Measurements from ENCODE around the gene PLAA.

PLAA gene
- total RNA-seq: 44.0 to 92.0 reads per million in 2 experiments

DNA sequence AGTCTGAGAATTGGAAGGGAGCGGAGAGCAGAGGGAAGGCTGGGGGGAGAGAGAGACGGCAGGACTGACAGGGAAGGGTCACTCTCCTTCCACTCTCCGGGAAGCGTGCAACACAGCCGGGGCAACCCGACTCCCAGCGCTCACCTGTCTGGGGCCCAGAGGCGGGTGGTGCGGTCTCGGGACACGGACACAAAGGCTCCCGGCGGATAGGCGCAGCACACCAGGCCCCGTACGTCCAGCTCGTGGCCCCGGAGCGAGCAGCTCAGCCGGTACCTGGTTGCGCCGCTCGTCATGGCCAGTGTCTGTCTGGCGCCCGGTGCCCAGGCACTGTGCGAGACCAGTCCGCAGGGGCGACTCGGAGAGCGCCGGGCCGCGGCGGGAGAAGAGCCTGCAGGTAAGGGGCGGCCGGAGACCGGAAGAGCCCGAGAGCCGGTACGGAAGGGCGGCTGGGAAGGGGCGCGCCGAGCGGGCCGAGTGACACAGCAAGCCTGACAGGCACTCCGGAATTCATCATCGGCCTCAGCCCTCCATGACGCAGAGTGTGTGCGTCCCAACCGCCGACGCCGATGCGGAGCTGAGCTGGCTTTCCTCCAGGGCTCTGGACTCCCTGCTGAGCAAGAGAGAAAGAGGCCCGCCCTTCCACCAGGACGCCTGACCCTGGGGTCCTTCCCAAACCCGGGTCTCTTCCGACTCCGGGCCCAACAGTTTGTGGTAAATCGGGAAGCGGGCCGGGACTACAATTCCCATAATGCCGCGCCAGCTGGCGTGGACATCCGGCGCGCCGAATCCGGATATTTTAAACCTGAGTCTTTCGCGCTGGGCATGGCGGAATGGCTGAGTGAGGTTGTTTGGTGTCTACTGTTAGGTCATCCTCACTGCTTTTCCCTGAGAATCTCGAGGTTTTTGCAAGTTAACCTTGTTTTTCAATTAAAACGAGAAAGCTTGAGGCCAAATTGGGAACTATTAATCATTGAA lies at the start of gene PLAA:
TSS of gene PLAA (minus strand) at position 490 of the 975 bp plus-strand sequence. CDS start at position 293, 197 bp downstream.
- DNase-seq (ENCODE audit: low read depth): peak; percentile 76

DNA sequence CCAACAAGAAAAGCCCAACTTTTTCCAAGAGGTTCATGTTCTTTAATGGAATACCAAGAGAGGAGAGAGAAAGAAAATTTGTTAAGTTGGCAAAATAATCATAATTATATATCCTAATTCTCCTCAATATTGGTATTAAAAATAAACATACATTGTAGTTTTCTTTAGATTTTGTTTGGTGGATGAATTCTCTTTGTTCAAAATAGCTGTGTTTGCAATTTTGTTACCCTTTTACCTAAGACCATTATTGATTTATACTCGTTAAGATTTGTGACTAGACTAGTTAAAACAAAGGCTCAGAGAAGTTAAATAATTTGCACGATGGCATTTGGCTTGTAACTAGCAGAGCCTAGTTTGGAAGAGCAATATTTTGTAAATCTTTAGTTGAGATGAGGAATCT lies 48.8 kb upstream of the PLAA start:
- DNase-seq (ENCODE audit: low read depth): no peak

DNA sequence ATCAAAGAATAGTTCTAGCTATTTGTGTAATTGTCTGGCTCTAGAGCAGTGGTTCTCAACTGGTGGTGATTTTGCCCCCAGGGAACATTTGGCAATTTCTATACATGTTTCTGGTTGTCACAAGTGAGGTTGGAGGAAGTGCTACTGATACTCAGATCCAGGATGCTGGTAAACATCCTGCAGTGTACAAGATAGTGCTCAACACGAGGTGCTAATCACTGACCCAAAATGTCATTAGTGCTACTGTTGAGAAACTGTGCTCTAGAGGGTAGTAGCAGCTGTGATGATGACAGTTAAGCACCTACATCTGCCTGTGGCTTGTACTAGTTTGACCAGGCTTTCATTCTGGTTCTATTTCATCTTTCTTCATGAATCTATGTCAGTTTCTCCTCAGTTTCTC lies 36.3 kb upstream of the PLAA start:
- no peak for DNase-seq (ENCODE audit: low read depth)

DNA sequence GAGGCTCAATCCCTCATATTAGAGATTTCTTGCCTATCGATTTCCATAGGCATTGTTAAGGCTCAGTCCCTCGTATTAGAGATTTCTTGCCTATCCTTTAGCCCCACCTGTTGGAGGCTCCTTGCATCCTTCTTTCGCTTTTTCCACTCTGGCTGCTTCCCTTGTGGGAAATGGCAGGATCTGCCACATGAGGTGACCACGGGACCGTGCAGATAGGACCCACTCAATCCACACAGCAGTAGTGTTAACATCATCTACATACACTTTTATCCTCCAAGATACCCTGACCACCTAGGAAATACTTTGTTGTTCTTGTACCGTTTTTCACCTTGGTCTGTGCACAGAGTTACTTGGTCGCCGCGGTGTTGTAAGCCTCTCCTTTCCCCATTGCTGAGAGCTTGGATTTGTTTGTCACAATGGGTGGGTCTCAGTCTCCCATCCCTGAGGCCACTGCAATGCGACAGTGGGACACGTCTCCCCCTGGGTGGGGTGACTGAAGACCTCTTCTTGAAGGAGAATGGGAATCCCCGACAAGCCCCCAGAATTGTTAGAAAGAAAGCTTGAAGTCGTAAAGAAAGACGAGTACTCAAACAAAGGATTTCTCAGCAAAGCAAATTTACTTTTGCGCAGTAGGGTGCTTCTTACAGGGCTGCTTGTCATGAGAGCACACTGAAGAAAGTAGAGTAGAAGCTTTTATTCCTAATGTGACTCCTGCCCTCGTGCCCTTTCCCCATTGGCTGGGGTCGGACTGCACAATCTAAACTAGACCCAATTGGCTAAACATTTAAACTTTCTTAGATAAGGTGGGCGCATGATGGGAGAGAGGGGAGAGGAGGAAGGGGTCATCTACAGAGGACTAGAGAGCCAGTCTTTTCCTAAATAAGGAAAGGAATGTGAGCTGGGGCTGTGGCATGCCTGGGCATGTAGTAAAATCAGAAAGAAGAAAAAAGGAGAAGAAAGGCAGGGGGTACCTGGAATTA lies 29.0 kb upstream of the PLAA start:
- no peak for DNase-seq (ENCODE audit: low read depth)

DNA sequence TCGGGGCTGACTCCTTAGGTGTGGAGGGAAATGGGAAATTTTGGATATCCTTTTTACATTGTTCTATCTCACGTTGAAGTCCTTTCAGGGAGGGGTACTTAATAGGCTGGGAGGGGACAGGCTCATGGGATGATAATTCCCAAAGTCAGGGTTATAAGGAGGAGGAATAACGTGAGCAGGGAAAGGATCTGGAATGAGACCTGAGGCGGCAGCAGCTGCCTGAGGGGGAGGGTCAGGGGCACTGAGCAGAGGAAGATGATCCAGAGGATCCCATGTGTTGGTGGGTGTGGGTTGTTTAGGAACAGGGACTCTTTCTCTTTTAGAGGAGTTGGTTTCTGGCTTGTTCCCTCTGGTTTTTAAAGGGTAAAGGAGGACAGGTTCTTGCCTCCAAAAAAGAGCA lies 27.9 kb upstream of the PLAA start:
- DNase-seq (ENCODE audit: low read depth): no peak

DNA sequence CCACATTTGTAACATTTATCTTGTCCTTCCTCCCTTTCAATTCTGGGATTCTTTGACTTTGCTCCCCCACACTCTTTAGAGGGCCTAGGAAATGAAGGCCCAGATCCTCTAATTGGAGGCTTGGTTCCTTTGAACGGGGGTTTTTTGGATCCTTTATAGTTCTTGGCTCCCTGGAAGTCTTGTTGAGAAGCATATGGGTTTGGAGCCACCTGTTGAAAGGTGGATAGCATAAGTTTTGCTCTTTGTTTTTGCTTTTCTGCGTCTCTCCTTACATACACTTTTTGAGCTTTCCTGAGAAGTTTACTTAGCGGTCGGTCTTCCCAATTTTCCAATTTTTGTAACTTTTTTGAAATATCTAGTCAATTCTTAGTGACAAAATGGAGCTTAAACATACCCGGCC lies 26.9 kb upstream of the PLAA start:
- no peak for DNase-seq (ENCODE audit: low read depth)

DNA sequence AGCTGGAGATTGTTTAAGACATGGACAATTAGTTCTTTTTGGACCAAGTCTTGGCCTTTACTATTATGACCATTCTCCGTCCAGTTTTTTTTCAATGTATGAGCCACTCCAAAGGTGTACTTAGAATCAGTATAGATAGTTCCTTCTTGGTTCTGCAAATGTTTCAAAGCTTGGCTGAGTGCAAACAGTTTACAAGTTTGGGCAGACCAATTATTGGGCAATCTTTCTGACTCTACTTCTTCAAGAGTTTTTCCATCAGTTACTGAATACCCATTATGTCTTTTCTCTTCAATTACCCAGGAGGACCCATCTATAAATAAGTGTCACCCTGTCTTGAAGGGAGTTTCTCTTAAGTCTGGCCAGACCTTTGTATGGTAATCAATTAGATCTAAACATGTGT lies 24.7 kb upstream of the PLAA start:
- DNase-seq (ENCODE audit: low read depth): no peak

DNA sequence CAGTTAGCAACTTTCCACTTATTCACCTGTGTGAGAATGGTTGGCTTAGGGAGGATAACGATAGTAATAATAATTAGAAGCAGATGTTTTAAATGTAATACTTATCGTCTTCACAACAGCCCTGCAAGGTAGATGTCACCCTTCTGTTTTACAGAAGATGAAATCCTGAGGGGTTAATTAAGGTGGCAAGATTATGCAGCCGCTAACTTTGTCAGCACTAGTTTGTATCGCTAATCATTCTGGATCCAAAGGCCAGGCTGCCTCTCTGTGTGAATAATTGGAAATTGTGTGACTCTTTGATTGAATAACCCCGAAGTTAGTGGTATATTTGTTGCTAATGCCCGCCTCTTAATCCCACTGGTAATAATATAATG lies 9.8 kb upstream of the PLAA start:
- no peak for DNase-seq (ENCODE audit: low read depth)

DNA sequence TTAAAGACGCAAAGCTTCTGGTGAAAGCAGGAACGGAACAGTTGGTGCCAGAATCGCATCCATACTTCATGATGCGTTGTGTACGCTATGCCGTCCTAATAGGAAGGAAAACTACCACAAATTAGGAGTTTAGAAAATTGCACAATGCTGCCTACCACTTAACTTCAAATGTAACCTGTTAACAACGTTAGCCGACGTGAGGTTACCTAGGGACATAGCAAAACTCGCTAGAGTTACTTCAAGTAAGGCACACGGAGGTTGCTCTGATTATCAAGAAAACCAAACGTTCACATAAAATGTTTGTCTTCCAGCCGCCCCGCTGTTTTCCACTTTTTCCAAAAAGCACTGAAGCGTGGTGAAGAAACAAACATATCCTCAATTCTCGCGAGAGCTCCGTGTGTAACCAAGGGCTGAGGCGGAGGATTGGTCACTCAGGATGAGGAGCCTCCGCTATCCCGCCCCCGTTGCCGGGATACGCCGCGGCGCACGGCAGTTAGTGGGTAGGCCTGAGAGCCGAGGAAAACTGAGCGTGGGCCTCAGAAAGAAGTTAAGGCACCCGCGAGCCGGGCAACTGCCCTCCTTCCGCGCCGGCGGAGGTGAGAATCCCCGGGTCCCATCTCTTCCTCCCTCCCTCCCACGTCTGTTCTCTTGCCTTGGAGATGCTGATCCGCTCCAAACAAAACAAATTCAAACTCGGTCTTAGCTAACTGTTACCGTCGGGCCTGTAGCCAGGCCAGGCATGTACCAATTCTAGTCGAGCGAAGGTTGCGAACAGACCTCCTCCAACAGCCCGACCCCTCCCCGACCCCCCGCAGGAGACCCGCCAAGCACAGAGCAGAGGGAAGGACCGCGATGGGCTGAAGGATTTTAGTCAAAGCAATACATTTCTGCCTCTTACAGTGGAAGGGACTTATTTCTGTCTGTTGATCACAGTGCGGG lies 9.1 kb upstream of the PLAA start, which contains the start of gene IFT74:
TSS of gene IFT74 (plus strand) at position 492 of the 939 bp plus-strand sequence. CDS start 5,556 bp downstream, outside the sequence.
- DNase-seq (ENCODE audit: low read depth): peak; percentile 92

DNA sequence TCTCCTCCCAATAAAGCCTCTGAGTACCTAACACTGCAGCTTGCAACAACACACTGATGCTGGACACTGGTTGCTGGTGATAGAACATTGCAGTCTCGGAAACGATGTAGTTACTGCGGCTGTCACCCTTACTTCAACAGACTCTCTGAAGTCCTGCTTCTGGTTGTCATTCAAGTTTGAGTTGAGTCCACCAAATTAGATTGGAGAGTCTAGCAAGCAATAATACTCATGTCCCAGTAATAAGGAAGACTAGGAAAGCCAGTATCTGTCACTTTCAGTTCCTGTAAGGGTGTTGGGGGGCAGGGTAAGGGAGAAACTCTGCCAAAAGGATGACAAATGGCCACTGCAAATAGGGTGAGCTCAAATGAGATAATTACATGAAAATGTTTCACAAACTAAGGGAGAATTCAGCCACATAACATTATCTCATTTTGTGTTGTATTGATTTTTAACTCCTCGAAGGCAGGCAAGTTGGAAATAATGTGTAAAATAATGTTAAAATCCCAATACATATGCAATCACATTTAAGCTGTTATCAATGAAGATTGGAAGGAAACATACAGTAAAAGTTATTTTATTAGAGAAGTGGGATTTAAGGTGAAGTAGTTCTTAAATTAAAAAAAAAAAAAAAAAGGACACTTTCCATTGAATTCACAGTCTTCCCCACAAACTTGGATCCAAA lies 8.3 kb upstream of the PLAA start:
- DNase-seq (ENCODE audit: low read depth): no peak

DNA sequence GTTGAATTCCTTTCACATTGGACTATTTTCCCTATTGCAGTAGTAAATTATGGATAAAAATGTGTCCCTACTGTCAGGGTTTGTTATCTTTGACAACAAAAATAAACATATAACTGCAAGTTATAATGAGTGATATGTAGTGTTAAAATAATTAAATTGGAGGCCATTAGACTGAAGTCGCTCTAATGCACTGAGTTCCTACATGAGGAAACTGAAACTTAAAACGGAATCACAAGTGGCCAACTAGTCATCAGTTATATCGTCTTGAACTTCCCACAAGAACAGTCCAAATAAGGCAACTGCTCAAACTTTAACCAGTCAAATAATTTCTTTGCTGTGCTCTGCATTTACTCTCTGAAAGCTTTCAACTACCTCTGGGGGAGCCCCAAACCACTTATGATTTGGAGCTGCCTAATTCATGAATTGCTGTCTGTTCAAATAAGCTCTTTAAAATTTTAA lies 7.0 kb upstream of the PLAA start:
- no peak for DNase-seq (ENCODE audit: low read depth)

DNA sequence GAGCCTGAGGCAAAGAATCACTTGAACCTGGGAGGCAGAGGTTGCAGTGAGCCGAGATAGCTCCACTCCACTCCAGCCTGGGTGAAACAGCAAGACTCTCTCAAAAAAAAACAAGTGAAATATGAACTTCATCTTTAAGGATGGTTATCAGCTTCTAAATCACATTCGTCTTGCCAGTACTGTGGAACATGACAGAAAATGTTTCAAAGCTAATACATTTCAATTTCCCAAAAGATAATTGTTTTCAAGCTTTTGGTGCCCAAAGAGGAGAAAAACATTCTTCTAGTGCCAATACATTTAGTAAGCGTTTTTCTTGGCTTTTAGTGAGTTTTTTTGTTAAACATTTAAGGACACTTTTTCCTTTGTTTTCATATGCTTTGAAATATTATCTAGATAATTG lies 4.8 kb upstream of the PLAA start:
- DNase-seq (ENCODE audit: low read depth): no peak

DNA sequence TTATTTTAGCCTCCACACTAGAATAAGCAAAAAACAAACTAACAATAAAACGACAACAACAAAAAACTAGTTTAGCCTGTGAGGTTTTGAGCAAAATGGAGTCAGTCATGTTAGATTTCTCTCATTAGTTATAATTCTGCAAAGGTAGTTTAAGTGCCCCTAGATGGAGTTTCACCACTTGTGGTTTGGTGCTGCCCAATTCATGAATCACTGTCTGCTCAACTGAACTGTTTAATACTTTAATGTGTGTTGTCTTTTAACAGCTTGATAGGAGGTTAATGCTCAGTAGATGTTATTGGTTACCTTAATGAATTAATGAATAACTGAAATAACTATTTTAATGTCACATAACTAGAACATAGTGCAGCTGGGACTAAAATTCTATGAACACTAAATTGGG lies 3.5 kb upstream of the PLAA start:
- DNase-seq (ENCODE audit: low read depth): no peak

DNA sequence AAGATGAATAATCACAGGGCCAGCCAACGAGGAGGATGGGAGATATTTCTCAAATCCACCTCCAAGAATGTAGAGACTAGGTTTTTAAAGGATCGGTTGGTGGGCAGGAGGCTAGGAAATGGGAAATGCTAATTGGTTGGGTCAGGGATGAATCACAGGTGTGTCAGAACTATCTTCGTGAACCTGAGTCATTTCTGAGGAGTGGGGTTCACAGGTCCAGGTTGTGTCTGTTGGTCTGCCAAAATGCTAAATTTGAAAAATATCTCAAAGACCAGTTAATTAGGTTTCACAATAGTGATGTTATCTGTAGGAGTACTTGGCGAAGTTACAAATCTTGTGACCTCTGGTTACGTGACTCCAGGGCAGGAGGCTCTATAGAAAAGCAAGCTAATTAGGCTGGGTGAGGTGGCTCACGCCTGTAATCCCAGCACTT lies 2.6 kb upstream of the PLAA start:
- no peak for DNase-seq (ENCODE audit: low read depth)

DNA sequence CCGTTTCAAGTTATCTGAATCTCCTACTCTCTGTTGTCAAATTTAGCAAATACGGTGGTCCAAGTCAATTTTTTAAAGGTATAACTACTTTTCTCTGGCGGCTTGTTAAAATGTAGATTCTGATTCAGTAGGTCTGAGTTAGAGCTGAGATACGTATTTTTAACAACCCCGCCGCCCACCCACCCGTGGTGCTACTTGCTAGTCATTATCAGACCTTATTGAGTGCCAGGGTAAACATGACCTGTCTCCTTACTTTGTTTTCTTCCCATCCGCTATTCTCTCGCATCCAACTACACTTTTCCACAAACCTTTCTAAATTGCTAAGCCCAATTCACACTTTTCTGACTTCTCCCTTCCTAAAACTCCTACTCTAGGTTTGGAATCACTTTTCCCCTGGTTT lies 694 bp upstream of the PLAA start:
- DNase-seq (ENCODE audit: low read depth): no peak

DNA sequence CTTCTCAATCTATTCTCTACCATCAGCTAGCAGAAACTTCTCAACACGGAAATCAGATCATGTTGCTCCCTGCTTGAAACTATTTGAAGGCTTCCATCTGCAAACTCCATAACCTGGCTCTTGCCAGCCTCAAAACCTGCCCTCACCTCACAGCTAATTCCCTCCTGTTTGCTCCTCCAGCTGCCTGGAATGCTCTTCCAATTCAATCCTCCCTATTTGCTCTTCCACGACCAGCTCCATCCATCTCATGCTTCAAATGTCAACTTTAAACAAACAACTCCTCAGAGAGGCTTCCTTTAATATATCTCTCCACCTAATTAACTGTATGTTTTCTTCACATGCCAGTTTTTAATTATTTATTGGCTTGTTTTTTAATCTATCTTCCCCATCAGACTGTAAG lies 1.5 kb downstream of the PLAA start:
- DNase-seq (ENCODE audit: low read depth): no peak

DNA sequence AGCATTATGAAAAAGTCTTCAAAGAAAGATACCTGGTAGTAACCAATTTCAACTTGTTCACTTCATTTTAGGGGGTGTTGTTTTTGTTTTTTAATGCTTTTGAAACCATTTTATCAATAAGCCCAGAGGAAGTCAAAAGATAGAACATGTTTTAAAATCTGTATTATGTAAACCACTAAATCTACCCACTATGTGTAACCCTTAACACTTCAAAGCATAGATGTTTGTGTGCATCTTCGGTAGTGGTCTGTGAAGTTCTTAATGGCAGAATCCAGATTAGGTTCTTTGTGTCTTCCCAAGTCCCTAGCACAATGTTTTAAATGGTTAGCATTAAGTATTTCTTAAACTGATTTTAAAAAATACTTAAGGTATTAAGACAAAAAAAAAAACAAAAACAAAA lies 6.3 kb downstream of the PLAA start:
- DNase-seq (ENCODE audit: low read depth): no peak

DNA sequence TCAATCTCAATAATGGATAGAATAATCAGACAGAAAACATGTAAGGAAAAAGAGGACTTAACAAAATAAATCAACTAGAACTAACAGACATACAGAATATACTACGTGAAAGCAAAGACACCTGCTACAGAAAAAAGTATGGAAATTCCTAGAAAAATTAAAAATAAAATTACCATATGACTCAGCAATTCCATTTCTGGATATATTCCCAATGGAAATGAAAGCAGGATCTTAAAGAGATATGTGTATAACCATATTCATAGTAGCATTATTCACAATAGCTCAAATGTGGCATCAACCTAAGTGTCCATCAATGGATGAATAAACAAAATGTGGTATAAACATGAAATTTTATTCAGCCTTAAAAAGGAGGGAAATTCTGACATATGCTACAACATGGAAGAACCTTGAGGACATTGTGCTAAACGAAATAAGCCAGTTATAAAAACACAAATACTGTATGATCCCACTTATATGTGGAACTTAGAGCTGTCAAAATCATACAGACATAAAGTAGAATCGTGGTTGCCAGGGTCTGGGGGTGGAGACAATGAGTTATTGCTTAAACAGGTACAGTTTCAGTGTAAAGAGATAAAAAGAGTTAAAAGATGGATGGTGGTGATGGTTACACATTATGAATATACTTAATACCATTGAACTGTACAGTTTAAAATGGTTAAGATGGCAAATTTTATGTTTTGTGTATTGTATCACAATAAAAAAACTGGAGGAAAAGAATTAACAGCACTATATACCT lies 6.9 kb downstream of the PLAA start:
- no peak for DNase-seq (ENCODE audit: low read depth)

DNA sequence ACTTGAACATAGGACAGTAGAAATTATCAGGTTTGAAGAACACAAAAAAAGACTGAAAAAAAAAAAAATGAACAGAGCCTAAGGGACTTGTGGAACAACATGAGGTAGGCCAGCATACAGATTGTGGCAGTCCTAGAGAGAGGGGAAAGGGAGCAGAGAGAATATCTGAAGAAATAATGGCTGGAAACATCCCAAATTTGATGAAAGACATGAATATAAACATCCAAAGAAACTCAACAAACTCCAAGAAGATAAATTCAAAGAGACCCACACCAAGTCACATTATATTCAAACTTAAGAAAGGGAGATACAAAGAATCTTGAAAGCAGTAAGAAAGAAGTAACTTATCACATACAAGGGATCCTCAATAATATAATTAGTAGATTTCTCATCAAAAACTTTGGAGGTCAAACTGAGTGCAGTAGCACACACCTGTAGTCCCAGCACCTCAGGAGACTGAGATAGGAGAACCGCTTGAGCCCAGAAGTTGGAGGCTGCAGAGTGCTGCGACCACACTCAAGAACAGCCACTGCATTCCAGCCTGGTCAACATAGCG lies 9.1 kb downstream of the PLAA start:
- DNase-seq (ENCODE audit: low read depth): no peak

DNA sequence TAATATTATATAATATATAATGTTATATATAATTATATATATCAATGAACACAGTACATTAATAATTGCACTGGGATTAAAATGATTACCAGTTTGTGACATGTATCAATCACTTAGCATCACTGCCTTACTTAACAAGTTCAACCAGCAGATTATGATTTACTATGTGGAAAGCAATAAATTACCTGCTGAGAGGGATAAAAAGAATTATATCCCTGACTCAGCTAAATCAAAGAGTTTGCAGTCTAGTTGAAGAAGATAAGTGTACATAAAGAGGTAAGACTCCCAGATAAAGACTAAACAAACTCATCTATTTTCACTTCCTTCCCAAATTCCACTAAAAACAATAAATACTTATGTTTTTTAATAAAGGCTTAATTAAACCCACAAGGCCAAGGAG lies 11.2 kb downstream of the PLAA start:
- no peak for DNase-seq (ENCODE audit: low read depth)
